H1 (cell line): Measurements from ENCODE around the gene SH3RF3.

ENCODE experiments used
- ATF2 ChIP-seq: IDR thresholded peaks from 2 replicates; pipeline ENCODE4 v1.6.1; 2012; ENCODE audit warnings: low read length, inconsistent platforms
- CTCF ChIP-seq, 3 experiments: IDR thresholded peaks; 1 replicate in 2 of 3; 2 replicates in 1 of 3; pipeline versions ENCODE4 v1.5.1 to v1.6.1; 2011; ENCODE audit warnings: low read length in 3 of 3, mild to moderate bottlenecking in 3 of 3, inconsistent platforms in 2 of 3, low read depth in 1 of 3, moderate library complexity in 1 of 3; ENCODE audit not compliant: insufficient read depth in 1 of 3; ENCODE audit errors: control extremely low read depth in 1 of 3
- EP300 ChIP-seq, 2 experiments: IDR thresholded peaks; 1 replicate in 1 of 2; 2 replicates in 1 of 2; pipeline ENCODE4 v1.6.1; 2011 to 2012; ENCODE audit warnings: low read depth in 2 of 2, low read length in 2 of 2, mild to moderate bottlenecking in 2 of 2, borderline replicate concordance in 1 of 2, inconsistent platforms in 1 of 2, moderate library complexity in 1 of 2
- EZH2 ChIP-seq: fragments of 200-600 bp; sonication (generic); IDR thresholded peaks from 2 replicates; pipeline ENCODE4 v1.7.1; 2012; ENCODE audit warnings: low read depth, mild to moderate bottlenecking, moderate library complexity, low read length, inconsistent platforms; ENCODE audit not compliant: severe bottlenecking
- NRF1 ChIP-seq: IDR thresholded peaks from 2 replicates; pipeline ENCODE4 v1.6.1; 2011; ENCODE audit warnings: mild to moderate bottlenecking, low read depth, low read length, improper control_type of control experiment
- POLR2A ChIP-seq, 2 experiments: IDR thresholded peaks; 1 replicate in 1 of 2; 2 replicates in 1 of 2; pipeline ENCODE4 v1.6.1; 2011; ENCODE audit warnings: low read depth in 2 of 2, low read length in 2 of 2, mild to moderate bottlenecking in 2 of 2; ENCODE audit errors: control extremely low read depth in 1 of 2
- POLR2AphosphoS5 ChIP-seq: IDR thresholded peaks from 2 replicates; pipeline ENCODE4 v1.6.1; 2011; ENCODE audit warnings: low read depth, low read length
- RXRA ChIP-seq: IDR thresholded peaks from 2 replicates; pipeline ENCODE4 v1.6.1; 2011; ENCODE audit warnings: low read depth, mild to moderate bottlenecking, low read length, moderate library complexity; ENCODE audit not compliant: insufficient read depth
- SIRT6 ChIP-seq: IDR thresholded peaks from one replicate; pipeline ENCODE4 v1.7.1; 2012; ENCODE audit warnings: low read length, inconsistent platforms
- USF2 ChIP-seq: IDR thresholded peaks from 2 replicates; pipeline ENCODE4 v1.6.1; 2011; ENCODE audit warnings: low read length, improper control_type of control experiment

- no peak for TF ChIP-seq POLR2AphosphoS5
- TF ChIP-seq POLR2A (IDR thresholded peaks at IDR 0.05; ENCODE audit: control extremely low read depth in 1 of 2, low read depth in 2 of 2, low read length in 2 of 2), result no peak
- TF ChIP-seq RXRA, result no peak
- TF ChIP-seq CTCF (IDR thresholded peaks at IDR 0.05; ENCODE audit: control extremely low read depth in 1 of 3, insufficient read depth in 1 of 3, low read depth in 1 of 3, low read length in 3 of 3), result no peak
- no peak for TF ChIP-seq EZH2
- TF ChIP-seq NRF1, result no peak
- TF ChIP-seq ATF2, result no peak
- TF ChIP-seq USF2, result no peak
- TF ChIP-seq EP300 (IDR thresholded peaks at IDR 0.05; ENCODE audit: borderline replicate concordance in 1 of 2, low read depth in 2 of 2, low read length in 2 of 2), result no peak
- no peak for TF ChIP-seq SIRT6
Measured at GRCh38 chr2:109188898-109189297, 59.9 kb downstream of the SH3RF3 start.
